HCT116 (cell line): ENCODE measurements around the gene PSMA6. TPM values are rescaled to one million over a fixed set of nuclear protein-coding genes. Genes with fewer than 3 reads are reported as not detected.

Source experiments
- ATAC-seq: fragments of 200-7000 bp; cut with Tn5 transposase; 2 replicates; pipeline ENCODE4 v1.9.1; 2020; ENCODE audit warnings: mild to moderate bottlenecking, moderate library complexity
- BruUV-seq: library from RNA; stranded (reverse); fragments of 400-500 nt; replicated peaks from 2 replicates; lab custom pipeline; 2021; lab: Mats Ljungman, UMichigan
- CTCF ChIA-PET: fragments of 300-600 bp; sonication (Branson Sonifier 250); formaldehyde crosslinking; loops from one replicate; lab custom pipeline; 2021; ENCODE audit warnings: antibody characterized with exemption; lab: Charles Lee
- POLR2A ChIA-PET: fragments of 300-600, 350-600 bp; sonication (Branson Sonifier 250); formaldehyde crosslinking; loops from one replicate; lab custom pipeline; 2021; ENCODE audit warnings: antibody characterized with exemption; lab: Charles Lee
- RAD21 ChIA-PET, 2 experiments: fragments of 300-600 bp; sonication (Branson Sonifier 250); formaldehyde crosslinking; loops; one replicate each; lab custom pipeline; 2023; ENCODE audit warnings: low total read pairs in 2 of 2; ENCODE audit not compliant: uncharacterized antibody in 2 of 2, unreplicated experiment in 2 of 2, low non-redundant PET in 1 of 2; lab: Charles Lee
- DNase-seq: peaks from one replicate; pipeline ENCODE4 v3.0.0-alpha.2; 2010; ENCODE audit warnings: low read depth, low spot score
- H2AFZ ChIP-seq: fragments of 200-600 bp; shearing (Covaris generic), sonication (generic); 2 replicates; pipeline ENCODE4 v1.6.1; 2017; ENCODE audit warnings: low read depth, mixed run types, mixed read lengths, antibody characterized with exemption, low read length; ENCODE audit not compliant: poor library complexity, severe bottlenecking
- H3K27ac ChIP-seq: 2 replicates; pipeline ENCODE4 v1.5.1; 2012; ENCODE audit warnings: low read depth, low read length
- H3K27me3 ChIP-seq: fragments of 200-600 bp; sonication (generic); 2 replicates; pipeline ENCODE4 v1.6.1; 2016; ENCODE audit warnings: mixed run types, low read length, mixed read lengths; ENCODE audit not compliant: insufficient read depth
- H3K36me3 ChIP-seq, 2 experiments: fragments of 200-500 bp in 1 of 2; fragments of 200-600 bp in 1 of 2; sonication (Bioruptor generic) in 1 of 2; sonication (generic) in 1 of 2; 2 replicates each; pipeline versions ENCODE4 v1.5.1 to v1.6.1; 2014 to 2016; ENCODE audit warnings: low read length in 2 of 2, inconsistent platforms in 1 of 2, mixed read lengths in 1 of 2, mixed run types in 1 of 2; ENCODE audit not compliant: insufficient read depth in 2 of 2, control insufficient read depth in 1 of 2
- H3K4me1 ChIP-seq, 2 experiments: fragments of 200-600 bp in 1 of 2; sonication (generic) in 1 of 2; 2 replicates each; pipeline versions ENCODE4 v1.5.1 to v1.6.1; 2012 to 2017; ENCODE audit warnings: low read length in 2 of 2, inconsistent platforms in 1 of 2, mild to moderate bottlenecking in 1 of 2, mixed read lengths in 1 of 2, mixed run types in 1 of 2, moderate library complexity in 1 of 2; ENCODE audit not compliant: insufficient read depth in 2 of 2, control insufficient read depth in 1 of 2
- H3K4me2 ChIP-seq: fragments of 200-600 bp; sonication (generic); 2 replicates; pipeline ENCODE4 v1.6.1; 2017; ENCODE audit warnings: mixed run types, low read length, mixed read lengths
- H3K4me3 ChIP-seq, 2 experiments: fragments of 200-600 bp in 1 of 2; sonication (generic) in 1 of 2; replicated peaks in 1 of 2; 2 replicates each; pipeline ENCODE4 v1.5.1; 2011 to 2016; ENCODE audit warnings: low read length in 2 of 2, control low read depth in 1 of 2, low read depth in 1 of 2, mild to moderate bottlenecking in 1 of 2, mixed read lengths in 1 of 2, mixed run types in 1 of 2
- H3K79me2 ChIP-seq: fragments of 200-600 bp; sonication (generic); 2 replicates; pipeline ENCODE4 v1.6.1; 2017; ENCODE audit warnings: mild to moderate bottlenecking, mixed run types, low read length, moderate library complexity, mixed read lengths; ENCODE audit not compliant: insufficient read depth
- H3K9ac ChIP-seq: fragments of 200-600 bp; sonication (generic); 2 replicates; pipeline ENCODE4 v1.6.1; 2016; ENCODE audit warnings: low read length, mixed read lengths
- H3K9me2 ChIP-seq: fragments of 200-600 bp; sonication (generic), shearing (Covaris generic); 2 replicates; pipeline ENCODE4 v1.6.1; 2017; ENCODE audit warnings: mixed run types, mild to moderate bottlenecking, moderate library complexity; ENCODE audit not compliant: insufficient read depth
- H3K9me3 ChIP-seq, 2 experiments: fragments of 200-500 bp in 1 of 2; fragments of 200-600 bp in 1 of 2; sonication (Bioruptor generic) in 1 of 2; sonication (generic) in 1 of 2; 2 replicates each; pipeline ENCODE4 v1.6.1; 2014 to 2017; ENCODE audit warnings: low read length in 2 of 2, mixed read lengths in 2 of 2, inconsistent platforms in 1 of 2, low read depth in 1 of 2, mild to moderate bottlenecking in 1 of 2, mixed run types in 1 of 2, moderate library complexity in 1 of 2; ENCODE audit not compliant: control insufficient read depth in 1 of 2, insufficient read depth in 1 of 2
- H4K20me1 ChIP-seq: fragments of 200-600 bp; sonication (generic), shearing (Covaris generic); 2 replicates; pipeline ENCODE4 v1.6.1; 2017; ENCODE audit warnings: mixed run types, mild to moderate bottlenecking, moderate library complexity; ENCODE audit not compliant: insufficient read depth
- ATF3 ChIP-seq: IDR thresholded peaks from 2 replicates; pipeline ENCODE4 v1.6.1; 2012
- CEBPB ChIP-seq: IDR thresholded peaks from 2 replicates; pipeline ENCODE4 v1.6.1; 2012; ENCODE audit warnings: low read depth
- CTCF ChIP-seq, 3 experiments: fragments of 200-600 bp in 1 of 3; sonication (generic) in 1 of 3; IDR thresholded peaks in 2 of 3; conservative IDR thresholded peaks in 1 of 3; 2 replicates each; pipeline ENCODE4 v1.5.1; 2012 to 2017; ENCODE audit warnings: low read depth in 2 of 3, low read length in 2 of 3, antibody characterized with exemption in 1 of 3, borderline replicate concordance in 1 of 3, control low read depth in 1 of 3, mild to moderate bottlenecking in 1 of 3, mixed read lengths in 1 of 3, mixed run types in 1 of 3, moderate library complexity in 1 of 3; ENCODE audit not compliant: insufficient read depth in 1 of 3
- EGR1 ChIP-seq: IDR thresholded peaks from 2 replicates; pipeline ENCODE4 v1.6.1; 2012; ENCODE audit warnings: low read depth
- ELF1 ChIP-seq: IDR thresholded peaks from 2 replicates; pipeline ENCODE4 v1.6.1; 2012; ENCODE audit warnings: low read depth, borderline replicate concordance
- EZH2phosphoT487 ChIP-seq: fragments of 200-600 bp; IDR thresholded peaks from 2 replicates; pipeline ENCODE4 v1.6.1; 2018; ENCODE audit warnings: antibody characterized with exemption, borderline replicate concordance
- FOSL1 ChIP-seq: IDR thresholded peaks from 2 replicates; pipeline ENCODE4 v1.6.1; 2012; ENCODE audit warnings: low read depth
- MAX ChIP-seq: IDR thresholded peaks from 2 replicates; pipeline ENCODE4 v1.6.1; 2012
- RAD21 ChIP-seq: IDR thresholded peaks from 2 replicates; pipeline ENCODE4 v1.6.1; 2012; ENCODE audit warnings: low read depth, mild to moderate bottlenecking
- SIN3A ChIP-seq: IDR thresholded peaks from 2 replicates; pipeline ENCODE4 v1.6.1; 2012; ENCODE audit warnings: low read depth
- SP1 ChIP-seq: IDR thresholded peaks from 2 replicates; pipeline ENCODE4 v1.6.1; 2012; ENCODE audit warnings: low read depth
- SRF ChIP-seq: IDR thresholded peaks from 2 replicates; pipeline ENCODE4 v1.6.1; 2012; ENCODE audit warnings: low read depth
- TCF7L2 ChIP-seq: IDR thresholded peaks from 2 replicates; pipeline ENCODE4 v1.7.0; 2011; ENCODE audit warnings: borderline replicate concordance, inconsistent platforms; ENCODE audit not compliant: insufficient read depth, insufficient read length; ENCODE audit errors: extremely low read depth
- ZFX ChIP-seq: fragments of 450-650 bp; IDR thresholded peaks from 2 replicates; pipeline ENCODE4 v1.6.1; 2017
- intact Hi-C: fragments of 100-400 bp; cut with micrococcal nuclease; formaldehyde crosslinking; loops from 2 replicates; pipeline ENCODE4 v1.10.0; 2022
- total RNA-seq: library from RNA; stranded (reverse); gene quantifications from one replicate; pipeline ENCODE4 v1.2.1, GENCODE V29; 2021; ENCODE audit not compliant: unreplicated experiment
- TF ChIP-seq, protein P1 (sequence below): IDR thresholded peaks from 2 replicates; pipeline ENCODE4 v1.6.1; 2011; ENCODE audit warnings: mild to moderate bottlenecking, low read length, moderate library complexity; ENCODE audit not compliant: insufficient replicate concordance; ENCODE audit errors: extremely low read depth

PSMA6 gene
- total RNA-seq, 1 experiment from 2014 or later = 194 TPM

DNA sequence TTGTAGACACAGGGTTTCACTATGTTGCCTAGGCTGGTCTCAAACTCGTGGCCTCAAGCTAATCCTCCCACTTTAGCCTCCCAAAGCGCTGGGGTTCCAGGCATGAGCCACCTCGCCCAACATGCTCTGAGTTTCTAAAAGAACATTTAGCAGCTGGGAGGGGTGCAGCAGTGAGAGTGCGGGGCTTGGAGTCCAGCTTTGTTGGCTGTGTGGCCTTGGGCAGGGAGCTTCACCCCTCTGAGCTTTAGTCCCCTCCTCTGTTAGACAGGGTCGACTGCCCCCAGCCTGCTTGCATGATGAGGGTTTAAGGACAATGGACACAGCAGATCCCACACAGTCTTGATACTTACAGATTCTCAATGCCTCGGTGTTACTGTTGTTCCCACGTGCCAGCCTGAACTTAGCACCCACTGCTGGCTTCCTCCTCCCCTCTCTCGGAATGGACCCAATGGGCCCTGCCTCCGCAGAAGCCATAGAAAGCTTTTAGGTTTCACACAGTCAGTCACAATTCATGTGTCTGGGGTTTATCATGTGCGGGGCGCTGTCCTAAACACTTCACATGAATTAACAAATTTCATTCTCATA is 54.6 kb downstream of the PSMA6 start:
- intact Hi-C loops = no loop called here
- CTCF ChIA-PET = no interaction called here
- no peak for ATAC-seq

More for the DNA sequence above, 54.6 kb downstream of the PSMA6 start:
- H3K9me2 ChIP-seq = no peaks in the 10 kb centered on the region
- no peaks in the 10 kb centered on the region for H3K9me3 ChIP-seq
- ChIA-PET RAD21 (no interaction called here), POLR2A (no interaction called here)
- DNase-seq = no peak
- TF ChIP-seq EGR1 = no peak
- TF ChIP-seq EZH2phosphoT487 = no peak
- TF ChIP-seq SRF = no peak
- no peak for TF ChIP-seq FOSL1
- TF ChIP-seq ELF1 = no peak
- no peak for TF ChIP-seq ZFX
- TF ChIP-seq SIN3A = no peak
- no peak for TF ChIP-seq ATF3
- no peak for TF ChIP-seq MAX
- no peak for TF ChIP-seq RAD21
- TF ChIP-seq, protein P1, sequence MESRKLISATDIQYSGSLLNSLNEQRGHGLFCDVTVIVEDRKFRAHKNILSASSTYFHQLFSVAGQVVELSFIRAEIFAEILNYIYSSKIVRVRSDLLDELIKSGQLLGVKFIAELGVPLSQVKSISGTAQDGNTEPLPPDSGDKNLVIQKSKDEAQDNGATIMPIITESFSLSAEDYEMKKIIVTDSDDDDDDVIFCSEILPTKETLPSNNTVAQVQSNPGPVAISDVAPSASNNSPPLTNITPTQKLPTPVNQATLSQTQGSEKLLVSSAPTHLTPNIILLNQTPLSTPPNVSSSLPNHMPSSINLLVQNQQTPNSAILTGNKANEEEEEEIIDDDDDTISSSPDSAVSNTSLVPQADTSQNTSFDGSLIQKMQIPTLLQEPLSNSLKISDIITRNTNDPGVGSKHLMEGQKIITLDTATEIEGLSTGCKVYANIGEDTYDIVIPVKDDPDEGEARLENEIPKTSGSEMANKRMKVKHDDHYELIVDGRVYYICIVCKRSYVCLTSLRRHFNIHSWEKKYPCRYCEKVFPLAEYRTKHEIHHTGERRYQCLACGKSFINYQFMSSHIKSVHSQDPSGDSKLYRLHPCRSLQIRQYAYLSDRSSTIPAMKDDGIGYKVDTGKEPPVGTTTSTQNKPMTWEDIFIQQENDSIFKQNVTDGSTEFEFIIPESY = no peak
- no peak for TF ChIP-seq SP1
- TF ChIP-seq CEBPB = no peak
- TF ChIP-seq CTCF (IDR thresholded peaks at IDR 0.05 in 2 of 3, conservative IDR thresholded peaks at IDR 0.05 in 1 of 3; ENCODE audit: borderline replicate concordance in 1 of 3, insufficient read depth in 1 of 3, low read depth in 2 of 3, low read length in 2 of 3) = no peak
- no peak for TF ChIP-seq TCF7L2
- no peaks in the 10 kb centered on the region for H3K79me2 ChIP-seq
- no peak overlapping the region for H2AFZ ChIP-seq
- H3K4me2 ChIP-seq = no peak overlapping the region
- H3K4me3 ChIP-seq = no peak overlapping the region
- no peak overlapping the region for H3K27ac ChIP-seq
- no peak overlapping the region for H3K9ac ChIP-seq
- BruUV-seq = no TSS peak
- H3K27me3 ChIP-seq = no peaks in the 10 kb centered on the region
- H3K4me1 ChIP-seq = peaks cover 8 to 9% of the 10 kb centered on the region in 2 experiments; a peak in 3 of 4 replicates
- H3K36me3 ChIP-seq = no peaks in the 10 kb centered on the region
- no peaks in the 10 kb centered on the region for H4K20me1 ChIP-seq
